Immature natural killer cell (primary cell): ENCODE measurements around the gene MCCC1. TPM values are rescaled to one million over a fixed set of nuclear protein-coding genes. Genes with fewer than 3 reads are reported as not detected.

Experiments
- DNase-seq, 3 donors: peaks; one replicate each; pipeline ENCODE4 v3.0.0; 2022; ENCODE audit warnings: mixed read lengths in 1 of 3
- H3K27ac Mint-ChIP-seq, 6 donors: one replicate each; pipeline ENCODE4 v1.8.0; 2020; ENCODE audit warnings: mixed read lengths in 6 of 6, mild to moderate bottlenecking in 5 of 6, inconsistent platforms in 4 of 6, moderate library complexity in 3 of 6
- H3K27me3 Mint-ChIP-seq, 3 donors: one replicate each; pipeline ENCODE4 v1.8.0; 2020 to 2021; ENCODE audit warnings: low read depth in 3 of 3, mild to moderate bottlenecking in 3 of 3, mixed read lengths in 3 of 3, moderate library complexity in 3 of 3, inconsistent platforms in 1 of 3
- H3K36me3 Mint-ChIP-seq, 3 donors: one replicate each; pipeline ENCODE4 v1.8.0; 2020; ENCODE audit warnings: mixed read lengths in 3 of 3, inconsistent platforms in 2 of 3, mild to moderate bottlenecking in 2 of 3
- H3K4me1 Mint-ChIP-seq, 2 donors: one replicate each; pipeline ENCODE4 v1.8.0; 2020; ENCODE audit warnings: inconsistent platforms in 2 of 2, mild to moderate bottlenecking in 2 of 2, mixed read lengths in 2 of 2, moderate library complexity in 1 of 2
- H3K4me3 Mint-ChIP-seq, 5 donors: one replicate each; pipeline ENCODE4 v1.8.0; 2020; ENCODE audit warnings: mild to moderate bottlenecking in 5 of 5, mixed read lengths in 5 of 5, inconsistent platforms in 3 of 5, moderate library complexity in 3 of 5
- H3K9me3 Mint-ChIP-seq, 6 donors: one replicate each; pipeline ENCODE4 v1.8.0; 2020; ENCODE audit warnings: mild to moderate bottlenecking in 6 of 6, mixed read lengths in 6 of 6, inconsistent platforms in 4 of 6, moderate library complexity in 3 of 6
- polyA plus RNA-seq, 3 donors: library from polyadenylated mRNA; unstranded; fragments of 300-500 nt; fragmentation: Illumina TruSeq; gene quantifications; one replicate each; pipeline ENCODE4 v1.2.3, GENCODE V29; 2021

The MCCC1 gene
- 10 to 100 TPM; 15.2 to 35.5 (median 23.0) TPM for polyA plus RNA-seq

GRCh38 chr3:183099026-183099837, at the start of gene MCCC1:
TSS of gene MCCC1 (minus strand) at chr3:183099496. CDS start at chr3:183099440, 56 bp downstream.
- Mint-ChIP-seq H3K9me3 (no peaks in the 10 kb centered on the region), H3K36me3 (no peaks in the 10 kb centered on the region), H3K27me3 (peaks cover 9 to 11% (median 10%) of the 10 kb centered on the region in 3 donors), H3K4me3 (peak within 1 kb of the TSS; percentile 92 to 97 (median 96)), H3K4me1 (peaks cover 24 to 48% of the 10 kb centered on the region in 2 donors), H3K27ac (peak within 1 kb of the TSS; percentile 94 to 98 (median 95))
- DNase-seq = peak; percentile 95 to 96 (median 95)

GRCh38 chr3:183148056-183148455, 48.8 kb upstream of the MCCC1 start:
- Mint-ChIP-seq H3K36me3 (no peaks in the 10 kb centered on the region), H3K27ac (no peak overlapping the region), H3K4me1 (no peaks in the 10 kb centered on the region), H3K4me3 (no peak overlapping the region), H3K27me3 (peaks cover 0 to 4% (median 0%) of the 10 kb centered on the region in 3 donors), H3K9me3 (no peaks in the 10 kb centered on the region)
- DNase-seq = no peak

- no peak for DNase-seq
- Mint-ChIP-seq H3K27me3 (peaks cover 0 to 4% (median 0%) of the 10 kb centered on the region in 3 donors), H3K4me3 (no peak overlapping the region), H3K27ac (no peak overlapping the region), H3K36me3 (no peaks in the 10 kb centered on the region), H3K9me3 (no peaks in the 10 kb centered on the region), H3K4me1 (no peaks in the 10 kb centered on the region)
Measured at GRCh38 chr3:183144363-183144762, 45.1 kb upstream of the MCCC1 start.

GRCh38 chr3:183142199-183142598, 42.9 kb upstream of the MCCC1 start:
- Mint-ChIP-seq H3K4me3 (no peak overlapping the region), H3K9me3 (no peaks in the 10 kb centered on the region), H3K27ac (no peak overlapping the region), H3K36me3 (no peaks in the 10 kb centered on the region), H3K4me1 (no peaks in the 10 kb centered on the region), H3K27me3 (peaks cover 0 to 3% (median 0%) of the 10 kb centered on the region in 3 donors)
- DNase-seq = no peak

- no peaks in the 10 kb centered on the region for H3K4me1 Mint-ChIP-seq
- DNase-seq = no peak
- no peaks in the 10 kb centered on the region for H3K9me3 Mint-ChIP-seq
- H3K36me3 Mint-ChIP-seq = no peaks in the 10 kb centered on the region
- H3K27me3 Mint-ChIP-seq = peaks cover 1 to 6% (median 6%) of the 10 kb centered on the region in 3 donors
- no peak overlapping the region for H3K27ac Mint-ChIP-seq
- H3K4me3 Mint-ChIP-seq = no peak overlapping the region
Measured at GRCh38 chr3:183134844-183135243, 35.5 kb upstream of the MCCC1 start.

GRCh38 chr3:183132409-183132808, 33.1 kb upstream of the MCCC1 start:
- no peak for DNase-seq
- peaks cover 0 to 6% (median 5%) of the 10 kb centered on the region in 6 donors for H3K9me3 Mint-ChIP-seq
- no peak overlapping the region for H3K4me3 Mint-ChIP-seq
- peaks cover 0 to 10% (median 5%) of the 10 kb centered on the region in 3 donors for H3K36me3 Mint-ChIP-seq
- peaks cover 1 to 6% (median 6%) of the 10 kb centered on the region in 3 donors for H3K27me3 Mint-ChIP-seq
- H3K27ac Mint-ChIP-seq = no peak overlapping the region
- H3K4me1 Mint-ChIP-seq = no peaks in the 10 kb centered on the region

- peaks cover 0 to 10% (median 5%) of the 10 kb centered on the region in 3 donors for H3K36me3 Mint-ChIP-seq
Measured at GRCh38 chr3:183131735-183132134, 32.4 kb upstream of the MCCC1 start.

GRCh38 chr3:183131186-183131725, 32.0 kb upstream of the MCCC1 start:
- DNase-seq = no peak
- peaks cover 1 to 6% (median 5%) of the 10 kb centered on the region in 3 donors for H3K27me3 Mint-ChIP-seq
- no peak overlapping the region for H3K27ac Mint-ChIP-seq
- no peak overlapping the region for H3K4me3 Mint-ChIP-seq
- H3K36me3 Mint-ChIP-seq = peaks cover 0 to 10% (median 5%) of the 10 kb centered on the region in 3 donors
- peaks cover 0 to 6% (median 5%) of the 10 kb centered on the region in 6 donors for H3K9me3 Mint-ChIP-seq
- no peaks in the 10 kb centered on the region for H3K4me1 Mint-ChIP-seq

More at GRCh38 chr3:183131735-183132134, 32.4 kb upstream of the MCCC1 start:
- Mint-ChIP-seq H3K27me3 (peaks cover 1 to 6% (median 6%) of the 10 kb centered on the region in 3 donors), H3K9me3 (peaks cover 0 to 6% (median 5%) of the 10 kb centered on the region in 6 donors), H3K4me3 (no peak overlapping the region), H3K27ac (no peak overlapping the region), H3K4me1 (no peaks in the 10 kb centered on the region)
- DNase-seq = no peak

GRCh38 chr3:183129243-183129642, 29.9 kb upstream of the MCCC1 start:
- DNase-seq = no peak
- Mint-ChIP-seq H3K9me3 (peaks cover 0 to 6% (median 5%) of the 10 kb centered on the region in 6 donors), H3K36me3 (peaks cover 0 to 10% (median 5%) of the 10 kb centered on the region in 3 donors), H3K27ac (no peak overlapping the region), H3K4me3 (no peak overlapping the region), H3K4me1 (no peaks in the 10 kb centered on the region), H3K27me3 (peaks cover 0 to 4% (median 1%) of the 10 kb centered on the region in 3 donors)

- no peak overlapping the region for H3K27ac Mint-ChIP-seq
- H3K4me3 Mint-ChIP-seq = no peak overlapping the region
- no peak for DNase-seq
- peaks cover under 1 to 4% (median 3%) of the 10 kb centered on the region in 3 donors for H3K27me3 Mint-ChIP-seq
- H3K9me3 Mint-ChIP-seq = peaks cover 0 to 6% (median 5%) of the 10 kb centered on the region in 6 donors
- H3K4me1 Mint-ChIP-seq = no peaks in the 10 kb centered on the region
- H3K36me3 Mint-ChIP-seq = peaks cover 0 to 10% (median 5%) of the 10 kb centered on the region in 3 donors
Measured at GRCh38 chr3:183128709-183129108, 29.4 kb upstream of the MCCC1 start.

GRCh38 chr3:183123891-183124290, 24.6 kb upstream of the MCCC1 start:
- peaks cover 0 to 8% (median 0%) of the 10 kb centered on the region in 3 donors for H3K27me3 Mint-ChIP-seq
- H3K4me1 Mint-ChIP-seq = no peaks in the 10 kb centered on the region
- peaks cover 0 to 2% (median 0%) of the 10 kb centered on the region in 3 donors for H3K36me3 Mint-ChIP-seq
- no peak overlapping the region for H3K27ac Mint-ChIP-seq
- no peak for DNase-seq
- no peaks in the 10 kb centered on the region for H3K9me3 Mint-ChIP-seq
- no peak overlapping the region for H3K4me3 Mint-ChIP-seq

- H3K27me3 Mint-ChIP-seq = peaks cover 0 to 8% (median 0%) of the 10 kb centered on the region in 3 donors
- H3K4me3 Mint-ChIP-seq = no peak overlapping the region
- no peaks in the 10 kb centered on the region for H3K9me3 Mint-ChIP-seq
- no peaks in the 10 kb centered on the region for H3K36me3 Mint-ChIP-seq
- no peak overlapping the region for H3K27ac Mint-ChIP-seq
- no peaks in the 10 kb centered on the region for H3K4me1 Mint-ChIP-seq
- DNase-seq = peak; percentile 39 to 50 (median 44)
Measured at GRCh38 chr3:183122257-183122932, 23.1 kb upstream of the MCCC1 start.

GRCh38 chr3:183120538-183121215, 21.4 kb upstream of the MCCC1 start:
- H3K27ac Mint-ChIP-seq = no peak overlapping the region
- H3K9me3 Mint-ChIP-seq = no peaks in the 10 kb centered on the region
- DNase-seq = no peak
- peaks cover 0 to 2% of the 10 kb centered on the region in 2 donors for H3K4me1 Mint-ChIP-seq
- H3K4me3 Mint-ChIP-seq = no peak overlapping the region
- peaks cover 0 to 12% (median 0%) of the 10 kb centered on the region in 3 donors for H3K27me3 Mint-ChIP-seq
- H3K36me3 Mint-ChIP-seq = no peaks in the 10 kb centered on the region
